A549 (cell line): Measurements from ENCODE around the gene TBC1D22A.

Experiments
- EP300 ChIP-seq, 2 experiments: fragments of >200 bp; sonication (Bioruptor Twin); formaldehyde crosslinking; IDR thresholded peaks; 2 replicates in 1 of 2; 3 replicates in 1 of 2; pipeline ENCODE4 v1.6.1; 2016 to 2017
- TF ChIP-seq, protein P1 (sequence below): fragments of 250-450 bp; sonication (Bioruptor Pico); IDR thresholded peaks from 2 replicates; pipeline ENCODE4 v1.5.0; 2020; ENCODE audit warnings: low read depth, mild to moderate bottlenecking, moderate library complexity
- TF ChIP-seq, protein P2 (sequence below): fragments of >200 bp; sonication (Bioruptor Twin); formaldehyde crosslinking; IDR thresholded peaks from 3 replicates; pipeline ENCODE4 v1.5.1; 2016

DNA sequence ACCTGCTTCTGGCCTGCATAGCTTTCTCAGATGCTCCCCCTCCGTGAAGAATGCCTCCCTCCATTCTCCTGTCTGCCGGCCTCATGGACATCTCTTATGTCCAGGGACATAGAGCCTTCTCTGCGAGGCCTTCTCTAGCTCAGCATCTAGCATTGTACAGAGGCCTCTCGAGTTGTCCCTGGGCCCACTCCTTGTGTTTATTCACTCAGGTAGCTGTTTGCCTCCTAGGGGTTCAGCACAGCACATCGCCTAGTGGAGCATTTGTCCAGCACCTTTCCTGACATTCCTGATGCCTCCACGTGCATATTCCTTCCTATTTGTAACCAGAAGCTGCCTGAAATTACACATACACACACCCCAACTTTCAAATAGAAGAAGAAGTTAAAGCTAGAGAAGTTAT, 101.3 kb downstream of the TBC1D22A start:
- TF ChIP-seq, protein P1, sequence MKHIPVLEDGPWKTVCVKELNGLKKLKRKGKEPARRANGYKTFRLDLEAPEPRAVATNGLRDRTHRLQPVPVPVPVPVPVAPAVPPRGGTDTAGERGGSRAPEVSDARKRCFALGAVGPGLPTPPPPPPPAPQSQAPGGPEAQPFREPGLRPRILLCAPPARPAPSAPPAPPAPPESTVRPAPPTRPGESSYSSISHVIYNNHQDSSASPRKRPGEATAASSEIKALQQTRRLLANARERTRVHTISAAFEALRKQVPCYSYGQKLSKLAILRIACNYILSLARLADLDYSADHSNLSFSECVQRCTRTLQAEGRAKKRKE (CRISPR knock-in tag) = no peak
- TF ChIP-seq, protein P2, sequence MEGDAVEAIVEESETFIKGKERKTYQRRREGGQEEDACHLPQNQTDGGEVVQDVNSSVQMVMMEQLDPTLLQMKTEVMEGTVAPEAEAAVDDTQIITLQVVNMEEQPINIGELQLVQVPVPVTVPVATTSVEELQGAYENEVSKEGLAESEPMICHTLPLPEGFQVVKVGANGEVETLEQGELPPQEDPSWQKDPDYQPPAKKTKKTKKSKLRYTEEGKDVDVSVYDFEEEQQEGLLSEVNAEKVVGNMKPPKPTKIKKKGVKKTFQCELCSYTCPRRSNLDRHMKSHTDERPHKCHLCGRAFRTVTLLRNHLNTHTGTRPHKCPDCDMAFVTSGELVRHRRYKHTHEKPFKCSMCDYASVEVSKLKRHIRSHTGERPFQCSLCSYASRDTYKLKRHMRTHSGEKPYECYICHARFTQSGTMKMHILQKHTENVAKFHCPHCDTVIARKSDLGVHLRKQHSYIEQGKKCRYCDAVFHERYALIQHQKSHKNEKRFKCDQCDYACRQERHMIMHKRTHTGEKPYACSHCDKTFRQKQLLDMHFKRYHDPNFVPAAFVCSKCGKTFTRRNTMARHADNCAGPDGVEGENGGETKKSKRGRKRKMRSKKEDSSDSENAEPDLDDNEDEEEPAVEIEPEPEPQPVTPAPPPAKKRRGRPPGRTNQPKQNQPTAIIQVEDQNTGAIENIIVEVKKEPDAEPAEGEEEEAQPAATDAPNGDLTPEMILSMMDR = no peak
- no peak for TF ChIP-seq EP300 (IDR thresholded peaks at IDR 0.05)
